B cell (primary cell): ENCODE measurements around the gene ZRANB1.

ENCODE experiments used
- CTCF ChIP-seq: fragments of 200-600 bp; IDR thresholded peaks from one replicate; pipeline ENCODE4 v1.8.0; 2022; ENCODE audit warnings: antibody characterized with exemption, mild to moderate bottlenecking
- EZH2 ChIP-seq: IDR thresholded peaks from 2 replicates; pipeline ENCODE4 v1.6.1; 2012; ENCODE audit warnings: borderline replicate concordance, low read depth, mild to moderate bottlenecking, moderate library complexity, low read length; ENCODE audit not compliant: insufficient read depth, poor library complexity, severe bottlenecking

- TF ChIP-seq CTCF (no peak), EZH2 (no peak)
These were observed 35.9 kb downstream of the ZRANB1 start for GRCh38 chr10:124977648-124978375.
